RWPE1 (cell line): Measurements from ENCODE around the gene CLDN24.

ENCODE experiments used
- CTCF ChIA-PET: fragments of 350-600 bp; sonication (Branson Sonifier 250); formaldehyde crosslinking; extraction: SDS; loops from one replicate; lab custom pipeline; 2021; lab: Yijun Ruan, JAX
- POLR2A ChIA-PET: fragments of 400-600 bp; formaldehyde crosslinking; extraction: SDS; loops from one replicate; lab custom pipeline; 2020; ENCODE audit warnings: antibody characterized with exemption; ENCODE audit not compliant: low non-redundant PET; lab: Yijun Ruan, JAX
- DNase-seq: peaks from one replicate; pipeline ENCODE4 v3.0.0; 2012; ENCODE audit warnings: low spot score
- H3K27ac ChIP-seq: fragments of 450-650 bp; 2 replicates; pipeline ENCODE4 v1.5.1; 2017
- TF ChIP-seq, protein P1 (sequence below): fragments of 450-650 bp; conservative IDR thresholded peaks from 2 replicates; pipeline ENCODE4 v1.5.1; 2017; ENCODE audit warnings: low read depth, mild to moderate bottlenecking

The CLDN24 gene

DNA sequence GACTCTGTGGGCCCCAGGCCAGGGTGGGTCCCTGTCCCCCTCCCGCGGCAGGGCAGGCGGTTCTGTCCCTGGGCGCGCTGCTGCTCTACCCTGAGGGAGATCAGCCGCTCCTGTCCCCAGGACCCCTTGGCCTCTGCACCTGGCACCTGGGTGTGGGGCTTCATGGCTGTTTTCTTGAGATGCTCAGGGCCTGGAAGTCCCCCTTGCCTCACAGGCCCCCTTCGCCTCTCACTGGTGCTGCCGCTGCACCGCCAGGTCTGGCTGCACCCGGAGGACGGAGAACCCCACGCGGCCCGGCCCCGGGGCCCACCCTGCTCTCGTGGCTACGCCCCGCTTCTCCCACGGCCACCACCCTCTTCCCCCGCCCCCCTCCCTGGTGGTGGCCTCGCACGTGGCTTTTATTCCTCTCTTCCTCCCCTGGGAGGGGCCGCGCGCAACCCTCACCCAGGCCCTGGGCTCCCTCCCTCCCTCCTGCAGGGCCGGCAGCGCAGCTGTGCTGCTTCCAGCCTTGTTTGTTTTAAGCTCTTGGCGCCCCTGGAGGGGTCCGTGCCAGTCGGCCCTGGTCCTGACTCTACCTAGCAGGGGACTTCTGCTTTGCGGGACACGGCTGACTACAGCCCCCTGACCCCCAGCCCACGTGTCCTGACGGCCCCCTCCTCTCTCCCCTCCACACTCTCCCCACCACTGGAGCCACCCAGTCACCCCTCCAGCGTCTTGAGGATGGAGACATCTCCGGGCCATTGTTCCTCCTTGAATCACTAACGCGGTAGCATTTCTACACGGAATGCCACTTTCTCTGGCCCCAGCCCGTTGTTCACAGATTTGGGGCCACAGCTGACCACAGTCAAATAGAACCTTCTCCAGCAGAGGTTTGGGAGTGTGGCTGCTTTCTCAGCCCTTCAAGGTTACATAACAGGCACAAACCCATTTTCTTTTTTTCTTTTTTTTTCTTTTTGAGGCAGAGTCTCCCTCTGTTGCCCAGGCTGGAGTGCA lies 20.6 kb upstream of the CLDN24 start:
- POLR2A ChIA-PET = no interaction called here
- no peak for DNase-seq
- TF ChIP-seq, protein P1, sequence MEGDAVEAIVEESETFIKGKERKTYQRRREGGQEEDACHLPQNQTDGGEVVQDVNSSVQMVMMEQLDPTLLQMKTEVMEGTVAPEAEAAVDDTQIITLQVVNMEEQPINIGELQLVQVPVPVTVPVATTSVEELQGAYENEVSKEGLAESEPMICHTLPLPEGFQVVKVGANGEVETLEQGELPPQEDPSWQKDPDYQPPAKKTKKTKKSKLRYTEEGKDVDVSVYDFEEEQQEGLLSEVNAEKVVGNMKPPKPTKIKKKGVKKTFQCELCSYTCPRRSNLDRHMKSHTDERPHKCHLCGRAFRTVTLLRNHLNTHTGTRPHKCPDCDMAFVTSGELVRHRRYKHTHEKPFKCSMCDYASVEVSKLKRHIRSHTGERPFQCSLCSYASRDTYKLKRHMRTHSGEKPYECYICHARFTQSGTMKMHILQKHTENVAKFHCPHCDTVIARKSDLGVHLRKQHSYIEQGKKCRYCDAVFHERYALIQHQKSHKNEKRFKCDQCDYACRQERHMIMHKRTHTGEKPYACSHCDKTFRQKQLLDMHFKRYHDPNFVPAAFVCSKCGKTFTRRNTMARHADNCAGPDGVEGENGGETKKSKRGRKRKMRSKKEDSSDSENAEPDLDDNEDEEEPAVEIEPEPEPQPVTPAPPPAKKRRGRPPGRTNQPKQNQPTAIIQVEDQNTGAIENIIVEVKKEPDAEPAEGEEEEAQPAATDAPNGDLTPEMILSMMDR = no peak
- H3K27ac ChIP-seq = no peak overlapping the region
- CTCF ChIA-PET = no interaction called here

DNA sequence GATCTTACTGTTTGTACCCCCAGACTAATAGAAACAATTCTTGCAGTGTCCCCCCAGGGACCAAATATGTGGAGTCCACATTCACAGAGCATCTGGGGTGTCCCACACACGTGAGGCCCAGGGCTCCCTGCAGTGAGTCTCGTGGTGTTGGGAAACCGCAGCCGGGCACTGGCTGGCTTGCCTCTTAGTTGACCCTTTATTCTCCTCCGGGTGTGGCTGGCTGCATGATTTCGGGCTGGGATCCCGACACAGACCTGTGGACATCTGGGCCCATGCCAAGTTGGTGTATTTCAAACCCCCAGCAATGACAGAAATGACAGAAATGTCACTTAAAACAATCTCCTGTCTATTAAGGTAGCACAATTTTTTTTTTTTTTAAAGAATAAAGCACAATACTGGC lies 15.6 kb upstream of the CLDN24 start:
- H3K27ac ChIP-seq = no peak overlapping the region
- DNase-seq = no peak
- CTCF ChIA-PET = no interaction called here
- TF ChIP-seq, protein P1 = no peak
- POLR2A ChIA-PET = no interaction called here

DNA sequence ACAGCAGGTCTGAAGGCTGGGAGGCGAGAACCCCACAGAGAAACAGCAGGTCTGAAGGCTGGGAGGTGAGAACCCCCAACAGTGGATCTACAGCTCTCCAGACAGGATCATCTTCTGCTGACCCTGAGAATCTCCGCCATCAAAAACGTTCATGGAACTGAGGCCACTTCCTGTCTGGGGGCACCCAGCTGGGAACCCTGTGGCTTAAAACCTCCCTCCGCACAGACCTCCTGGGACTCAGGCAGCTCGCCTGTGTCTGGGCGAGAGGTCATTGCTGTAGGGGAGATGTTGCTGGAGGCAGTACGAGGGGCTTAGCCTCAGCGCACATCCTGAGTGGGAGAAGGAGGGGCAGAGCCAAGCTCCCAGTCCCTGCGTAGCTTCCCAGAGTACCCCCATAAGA lies 15.1 kb upstream of the CLDN24 start:
- H3K27ac ChIP-seq = no peak overlapping the region
- DNase-seq = no peak
- TF ChIP-seq, protein P1 = no peak
- ChIA-PET POLR2A (no interaction called here), CTCF (no interaction called here)

DNA sequence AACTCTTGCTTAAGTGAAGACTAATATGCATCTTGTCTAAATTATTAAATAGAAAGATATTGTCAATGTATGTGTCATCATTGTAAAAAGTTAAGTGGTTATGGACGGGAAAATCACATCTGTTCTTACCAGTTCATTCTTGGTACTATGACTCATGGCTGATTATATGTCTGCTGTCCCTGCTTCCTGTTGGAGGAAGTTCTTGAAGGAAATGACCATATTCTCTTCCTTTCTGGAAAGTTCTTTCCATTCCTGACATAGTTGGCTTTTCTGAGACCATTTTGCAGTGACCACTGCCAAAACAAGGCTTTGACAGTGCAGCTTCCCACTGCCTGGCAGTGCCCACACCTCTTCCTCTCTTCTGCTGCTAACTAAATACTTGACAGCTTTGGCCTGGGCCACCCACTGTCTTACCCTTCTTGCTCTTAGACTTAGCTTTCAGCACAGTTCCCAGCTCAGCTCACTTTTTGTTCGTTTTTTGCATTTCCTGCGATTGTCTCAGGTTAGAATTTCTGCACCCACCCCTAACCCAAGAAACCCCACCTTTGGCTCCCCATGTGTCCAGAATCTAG lies 13.2 kb upstream of the CLDN24 start:
- TF ChIP-seq, protein P1 = no peak
- DNase-seq = peak; percentile 77
- peak overlapping the region; percentile 87 for H3K27ac ChIP-seq
- ChIA-PET POLR2A (no interaction called here), CTCF (no interaction called here)

DNA sequence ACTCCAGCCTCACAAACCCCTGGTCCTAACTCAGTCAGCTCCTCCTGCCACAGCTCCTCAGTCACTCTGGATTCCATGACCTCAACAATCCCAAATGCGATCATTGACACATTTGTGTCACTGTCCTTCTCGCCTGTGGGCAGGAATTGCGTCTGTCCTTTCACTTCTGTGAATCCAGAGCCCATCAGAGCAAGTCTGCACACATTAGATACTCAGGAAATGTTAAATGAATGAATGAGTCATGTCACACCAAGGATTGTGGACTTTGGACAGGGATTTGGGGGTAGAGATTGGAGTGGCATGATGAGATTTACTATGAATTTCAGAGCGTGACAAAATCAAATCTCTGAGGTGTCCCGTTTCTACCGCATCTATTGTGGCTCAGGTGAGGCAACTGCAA lies 11.8 kb upstream of the CLDN24 start:
- H3K27ac ChIP-seq = peak overlapping the region; percentile 65
- ChIA-PET POLR2A (no interaction called here), CTCF (no interaction called here)
- TF ChIP-seq, protein P1 = no peak
- no peak for DNase-seq

DNA sequence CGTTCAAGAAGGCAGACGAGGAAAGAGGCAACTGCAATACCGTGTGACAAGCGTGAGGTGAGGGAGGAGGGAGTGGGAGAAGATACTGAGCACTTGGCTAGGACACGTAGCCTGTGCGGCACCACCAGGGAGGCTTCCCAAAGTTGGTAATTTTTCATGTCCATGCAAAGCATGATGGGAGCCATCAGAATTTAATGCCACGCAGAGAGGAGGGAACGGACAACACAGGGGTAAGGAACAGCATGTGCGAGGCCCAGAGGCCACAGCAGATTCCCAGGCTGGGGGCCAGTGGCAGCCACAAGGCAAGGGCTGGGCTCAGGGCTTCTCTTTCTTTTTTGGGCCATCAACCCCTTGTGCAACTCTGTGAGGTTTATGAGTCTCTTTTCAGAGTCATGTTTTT lies 11.0 kb upstream of the CLDN24 start:
- ChIA-PET CTCF (no interaction called here), POLR2A (no interaction called here)
- TF ChIP-seq, protein P1 = no peak
- H3K27ac ChIP-seq = no peak overlapping the region; the same call in 1 of the 2 replicates
- DNase-seq = no peak
